ENCODE results near the gene ADAMTS20. TPM values are rescaled to one million over a fixed set of nuclear protein-coding genes. Genes with fewer than 3 reads are reported as not detected.

Gene ADAMTS20
- total RNA-seq, 1 donor from 2014 or later: not detected

- ATAC-seq: no peak
- DNase-seq (ENCODE audit: missing footprints): no peak
- intact Hi-C loops (cut with DNase I): no loop called here
Observed at GRCh38 chr12:43493261-43493797, 58.7 kb downstream of the ADAMTS20 start.

GRCh38 chr12:43482311-43483085 is 69.5 kb downstream of the ADAMTS20 start:
- intact Hi-C loops (cut with DNase I): no loop called here
- DNase-seq (ENCODE audit: missing footprints) (no peak), ATAC-seq (no peak)

- intact Hi-C loops (cut with DNase I): no loop called here
- DNase-seq (ENCODE audit: missing footprints) (no peak), ATAC-seq (no peak)
Observed at GRCh38 chr12:43480591-43480990, 71.4 kb downstream of the ADAMTS20 start.

GRCh38 chr12:43462741-43463140 is 89.3 kb downstream of the ADAMTS20 start:
- no peak for ATAC-seq
- no peak for DNase-seq (ENCODE audit: missing footprints)
- intact Hi-C loops (cut with DNase I): no loop called here

GRCh38 chr12:43462080-43462479 is 89.9 kb downstream of the ADAMTS20 start:
- intact Hi-C loops (cut with DNase I): no loop called here
- ATAC-seq (no peak), DNase-seq (ENCODE audit: missing footprints) (no peak)

- DNase-seq (ENCODE audit: missing footprints) (no peak), ATAC-seq (no peak)
- intact Hi-C loops (cut with DNase I): no loop called here
Observed at GRCh38 chr12:43459285-43459684, 92.7 kb downstream of the ADAMTS20 start.

- ATAC-seq: no peak
- no peak for DNase-seq (ENCODE audit: missing footprints)
- intact Hi-C loops (cut with DNase I): no loop called here
Observed at GRCh38 chr12:43453761-43454160, 98.2 kb downstream of the ADAMTS20 start.

GRCh38 chr12:43444940-43445564 is 107.0 kb downstream of the ADAMTS20 start:
- intact Hi-C loops (cut with DNase I): loop anchor here (2.0 kb wide), 1 partner anchor 438 kb away; no protein-coding TSS in a partner anchor
- ATAC-seq (no peak), DNase-seq (ENCODE audit: missing footprints) (no peak)

GRCh38 chr12:43436597-43436996 is 115.4 kb downstream of the ADAMTS20 start:
- DNase-seq (ENCODE audit: missing footprints): no peak
- intact Hi-C loops (cut with DNase I): no loop called here
- no peak for ATAC-seq

GRCh38 chr12:43434614-43435013 is 117.4 kb downstream of the ADAMTS20 start:
- DNase-seq (ENCODE audit: missing footprints): no peak

GRCh38 chr12:43428088-43428600 is 123.9 kb downstream of the ADAMTS20 start:
- intact Hi-C loops (cut with DNase I): no loop called here
- ATAC-seq (no peak), DNase-seq (ENCODE audit: missing footprints) (no peak)

More at GRCh38 chr12:43434614-43435013, 117.4 kb downstream of the ADAMTS20 start:
- no peak for ATAC-seq
- intact Hi-C loops (cut with DNase I): no loop called here

GRCh38 chr12:43425361-43425760 is 126.6 kb downstream of the ADAMTS20 start:
- ATAC-seq (no peak), DNase-seq (ENCODE audit: missing footprints) (no peak)
- intact Hi-C loops (cut with DNase I): no loop called here

- DNase-seq (ENCODE audit: missing footprints): no peak
- ATAC-seq: no peak
- intact Hi-C loops (cut with DNase I): no loop called here
Observed at GRCh38 chr12:43416981-43417380, 135.0 kb downstream of the ADAMTS20 start.

- no peak for DNase-seq (ENCODE audit: missing footprints)
- no peak for ATAC-seq
- intact Hi-C loops (cut with DNase I): no loop called here
Observed at GRCh38 chr12:43407816-43408645, 144.0 kb downstream of the ADAMTS20 start.

GRCh38 chr12:43406801-43407200 is 145.2 kb downstream of the ADAMTS20 start:
- no peak for DNase-seq (ENCODE audit: missing footprints)
- intact Hi-C loops (cut with DNase I): no loop called here
- ATAC-seq: no peak

GRCh38 chr12:43402436-43402835 is 149.6 kb downstream of the ADAMTS20 start:
- DNase-seq (ENCODE audit: missing footprints): no peak
- no peak for ATAC-seq
- intact Hi-C loops (cut with DNase I): no loop called here

GRCh38 chr12:43401096-43401495 is 150.9 kb downstream of the ADAMTS20 start:
- intact Hi-C loops (cut with DNase I): no loop called here
- DNase-seq (ENCODE audit: missing footprints) (no peak), ATAC-seq (no peak)

GRCh38 chr12:43396671-43397070 is 155.3 kb downstream of the ADAMTS20 start:
- intact Hi-C loops (cut with DNase I): no loop called here
- no peak for ATAC-seq
- no peak for DNase-seq (ENCODE audit: missing footprints)

GRCh38 chr12:43392116-43392515 is 159.9 kb downstream of the ADAMTS20 start:
- DNase-seq (ENCODE audit: missing footprints) (no peak), ATAC-seq (no peak)
- intact Hi-C loops (cut with DNase I): no loop called here
